ENCODE measurements around the gene VAV3. TPM values are rescaled to one million over a fixed set of nuclear protein-coding genes. Genes with fewer than 3 reads are reported as not detected.

The VAV3 gene
- total and polyA plus RNA-seq, 2 donors from 2014 or later, result 61.6 to 87.5 TPM

DNA sequence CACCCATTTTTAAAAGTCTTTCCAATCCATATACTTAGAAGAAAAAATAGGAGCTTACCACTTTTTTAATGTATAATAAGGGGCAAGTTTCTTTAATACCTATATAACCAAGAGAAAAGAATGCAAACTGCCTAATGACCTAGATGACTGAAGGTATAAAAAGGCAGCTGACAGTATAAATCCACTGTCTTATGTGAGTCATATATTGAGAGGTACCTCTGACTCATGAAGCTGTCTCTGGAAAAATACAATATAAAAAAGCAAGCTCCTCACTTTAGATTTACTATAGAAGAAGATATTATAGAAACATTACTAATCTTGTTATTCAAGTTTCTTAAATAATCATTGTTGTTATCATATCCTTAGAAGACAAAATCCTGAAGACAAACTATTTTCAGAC, 144.2 kb downstream of the VAV3 start:
- Histone ChIP-seq H3K4me1 (ENCODE audit: control insufficient read depth in 2 of 3, insufficient read depth in 2 of 3, low read depth in 1 of 3, low read length in 3 of 3) (no peaks in the 10 kb centered on the region), H3K36me3 (ENCODE audit: control insufficient read depth in 2 of 3, insufficient read depth in 3 of 3, low read length in 3 of 3) (no peaks in the 10 kb centered on the region), H3K27me3 (ENCODE audit: control insufficient read depth, insufficient read depth, low read length) (no peaks in the 10 kb centered on the region), H3K9ac (ENCODE audit: low read length in 3 of 3) (no peak overlapping the region), H3K9me3 (ENCODE audit: control insufficient read depth in 2 of 3, insufficient read depth in 1 of 3, low read length in 3 of 3) (no peaks in the 10 kb centered on the region), H3K27ac (ENCODE audit: low read depth in 2 of 2, low read length in 2 of 2) (no peak overlapping the region), H3K4me3 (ENCODE audit: low read length in 3 of 3) (no peak overlapping the region)
- FAIRE-seq (no peak), DNase-seq (no peak)
- TF ChIP-seq, protein P1, sequence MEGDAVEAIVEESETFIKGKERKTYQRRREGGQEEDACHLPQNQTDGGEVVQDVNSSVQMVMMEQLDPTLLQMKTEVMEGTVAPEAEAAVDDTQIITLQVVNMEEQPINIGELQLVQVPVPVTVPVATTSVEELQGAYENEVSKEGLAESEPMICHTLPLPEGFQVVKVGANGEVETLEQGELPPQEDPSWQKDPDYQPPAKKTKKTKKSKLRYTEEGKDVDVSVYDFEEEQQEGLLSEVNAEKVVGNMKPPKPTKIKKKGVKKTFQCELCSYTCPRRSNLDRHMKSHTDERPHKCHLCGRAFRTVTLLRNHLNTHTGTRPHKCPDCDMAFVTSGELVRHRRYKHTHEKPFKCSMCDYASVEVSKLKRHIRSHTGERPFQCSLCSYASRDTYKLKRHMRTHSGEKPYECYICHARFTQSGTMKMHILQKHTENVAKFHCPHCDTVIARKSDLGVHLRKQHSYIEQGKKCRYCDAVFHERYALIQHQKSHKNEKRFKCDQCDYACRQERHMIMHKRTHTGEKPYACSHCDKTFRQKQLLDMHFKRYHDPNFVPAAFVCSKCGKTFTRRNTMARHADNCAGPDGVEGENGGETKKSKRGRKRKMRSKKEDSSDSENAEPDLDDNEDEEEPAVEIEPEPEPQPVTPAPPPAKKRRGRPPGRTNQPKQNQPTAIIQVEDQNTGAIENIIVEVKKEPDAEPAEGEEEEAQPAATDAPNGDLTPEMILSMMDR (IDR thresholded peaks at IDR 0.05; ENCODE audit: borderline replicate concordance, extremely low read depth, insufficient read depth), result no peak
- intact Hi-C loops (cut with DNase I), result no loop called here

DNA sequence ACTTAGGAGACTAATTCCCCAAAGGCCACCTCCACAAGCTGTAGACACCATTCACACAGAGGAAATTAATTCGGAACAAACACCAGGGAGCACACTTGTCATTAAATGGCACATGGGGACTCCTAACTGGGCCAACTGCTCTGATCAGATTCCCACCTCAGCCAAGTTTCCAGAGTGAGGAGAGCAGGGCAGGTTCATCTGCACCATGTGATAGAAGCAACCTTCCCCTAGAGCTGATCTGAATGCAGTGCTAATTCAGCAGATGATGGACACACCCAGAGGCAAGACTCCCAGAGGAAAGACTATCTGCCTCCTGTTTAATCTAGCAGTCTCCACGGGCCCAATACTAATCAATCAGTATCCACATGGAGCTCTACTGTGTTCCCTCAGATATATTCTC, 147.0 kb downstream of the VAV3 start:
- H3K36me3 ChIP-seq (ENCODE audit: control insufficient read depth in 2 of 3, insufficient read depth in 3 of 3, low read length in 3 of 3), result no peaks in the 10 kb centered on the region
- intact Hi-C loops (cut with DNase I), result no loop called here
- no peak overlapping the region for H3K9ac ChIP-seq (ENCODE audit: low read length in 3 of 3)
- no peak for DNase-seq
- no peak overlapping the region for H3K27ac ChIP-seq (ENCODE audit: low read depth in 2 of 2, low read length in 2 of 2)
- no peaks in the 10 kb centered on the region for H3K4me1 ChIP-seq (ENCODE audit: control insufficient read depth in 2 of 3, insufficient read depth in 2 of 3, low read depth in 1 of 3, low read length in 3 of 3)
- FAIRE-seq, result no peak
- H3K4me3 ChIP-seq (ENCODE audit: low read length in 3 of 3), result no peak overlapping the region
- H3K9me3 ChIP-seq (ENCODE audit: control insufficient read depth in 2 of 3, insufficient read depth in 1 of 3, low read length in 3 of 3), result no peaks in the 10 kb centered on the region
- H3K27me3 ChIP-seq (ENCODE audit: control insufficient read depth, insufficient read depth, low read length), result no peaks in the 10 kb centered on the region
- TF ChIP-seq, protein P1 (IDR thresholded peaks at IDR 0.05; ENCODE audit: borderline replicate concordance, extremely low read depth, insufficient read depth), result no peak

DNA sequence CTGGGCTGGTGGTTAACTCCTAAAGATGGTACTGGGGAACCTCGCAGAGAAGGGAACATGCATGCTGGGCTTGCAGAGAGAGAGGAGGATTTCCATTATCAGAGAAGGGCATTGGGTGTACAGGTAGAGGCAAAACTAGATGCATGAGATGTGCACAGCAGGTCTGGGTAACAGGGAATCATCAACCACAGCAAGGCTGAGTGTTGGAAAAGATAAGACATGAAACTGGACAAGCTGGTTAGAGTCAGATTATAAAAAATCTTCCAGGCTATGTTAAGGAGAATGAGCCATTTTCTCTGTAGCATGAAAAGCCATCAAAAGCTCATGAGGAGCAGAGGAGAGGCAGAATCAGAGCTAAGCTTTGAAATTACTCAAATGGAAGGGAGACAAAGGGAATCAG, 147.8 kb downstream of the VAV3 start:
- no peak overlapping the region for H3K27ac ChIP-seq (ENCODE audit: low read depth in 2 of 2, low read length in 2 of 2)
- intact Hi-C loops (cut with DNase I), result no loop called here
- TF ChIP-seq, protein P1 (IDR thresholded peaks at IDR 0.05; ENCODE audit: borderline replicate concordance, extremely low read depth, insufficient read depth), result no peak
- no peaks in the 10 kb centered on the region for H3K9me3 ChIP-seq (ENCODE audit: control insufficient read depth in 2 of 3, insufficient read depth in 1 of 3, low read length in 3 of 3)
- no peak overlapping the region for H3K9ac ChIP-seq (ENCODE audit: low read length in 3 of 3)
- H3K4me3 ChIP-seq (ENCODE audit: low read length in 3 of 3), result no peak overlapping the region
- FAIRE-seq (no peak), DNase-seq (no peak)
- no peaks in the 10 kb centered on the region for H3K27me3 ChIP-seq (ENCODE audit: control insufficient read depth, insufficient read depth, low read length)
- no peaks in the 10 kb centered on the region for H3K36me3 ChIP-seq (ENCODE audit: control insufficient read depth in 2 of 3, insufficient read depth in 3 of 3, low read length in 3 of 3)
- no peaks in the 10 kb centered on the region for H3K4me1 ChIP-seq (ENCODE audit: control insufficient read depth in 2 of 3, insufficient read depth in 2 of 3, low read depth in 1 of 3, low read length in 3 of 3)

DNA sequence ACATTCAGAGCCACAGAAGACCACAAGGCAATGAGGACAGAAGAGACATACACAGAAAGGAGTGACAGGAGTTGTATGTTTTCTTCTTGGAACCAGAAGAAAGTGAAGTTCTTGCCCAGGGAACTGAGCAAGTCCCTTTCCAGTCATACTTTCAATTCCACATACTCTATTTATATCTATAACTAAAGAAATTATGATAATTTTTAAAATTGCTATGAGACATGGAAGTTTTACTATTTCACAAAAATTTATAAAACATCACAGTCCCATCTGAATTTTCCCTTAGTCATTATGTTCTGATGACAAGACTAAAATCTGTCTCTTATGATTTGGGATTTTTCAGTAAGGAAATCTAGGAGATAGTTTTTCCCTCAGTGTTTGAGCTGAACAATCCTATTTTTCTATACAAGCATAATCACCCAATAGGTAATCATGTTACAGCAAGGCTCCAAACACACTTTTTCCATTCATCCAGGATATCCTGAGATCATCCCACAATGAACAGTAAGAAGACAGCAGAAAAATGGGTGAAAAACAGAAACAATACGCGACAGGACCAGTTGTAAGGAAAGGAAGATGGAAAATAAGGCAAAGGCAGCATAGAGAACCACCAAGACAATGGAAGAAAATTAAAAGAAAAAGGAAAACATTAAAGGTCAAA, 154.6 kb downstream of the VAV3 start:
- Histone ChIP-seq H3K9me3 (ENCODE audit: control insufficient read depth in 2 of 3, insufficient read depth in 1 of 3, low read length in 3 of 3) (no peaks in the 10 kb centered on the region), H3K4me3 (ENCODE audit: low read length in 3 of 3) (no peak overlapping the region), H3K27ac (ENCODE audit: low read depth in 2 of 2, low read length in 2 of 2) (no peak overlapping the region), H3K27me3 (ENCODE audit: control insufficient read depth, insufficient read depth, low read length) (no peaks in the 10 kb centered on the region), H3K9ac (ENCODE audit: low read length in 3 of 3) (no peak overlapping the region), H3K4me1 (ENCODE audit: control insufficient read depth in 2 of 3, insufficient read depth in 2 of 3, low read depth in 1 of 3, low read length in 3 of 3) (no peaks in the 10 kb centered on the region), H3K36me3 (ENCODE audit: control insufficient read depth in 2 of 3, insufficient read depth in 3 of 3, low read length in 3 of 3) (no peaks in the 10 kb centered on the region)
- FAIRE-seq, result no peak
- no peak for DNase-seq
- TF ChIP-seq, protein P1 (IDR thresholded peaks at IDR 0.05; ENCODE audit: borderline replicate concordance, extremely low read depth, insufficient read depth), result no peak
- intact Hi-C loops (cut with DNase I), result no loop called here
